Keratinocyte (primary cell): Measurements from ENCODE around the gene ZNF512B. TPM values are rescaled to one million over a fixed set of nuclear protein-coding genes. Genes with fewer than 3 reads are reported as not detected.
A peak's percentile ranks its signal among the peaks of the same experiment; 100 is the strongest.

Source experiments
- DNase-seq: peaks from one replicate; pipeline ENCODE4 v3.0.0-alpha.2; 2011; ENCODE audit warnings: low read depth, missing footprints, low spot score
- FAIRE-seq: peaks from 2 replicates; lab custom pipeline; 2011; peaks lifted over from hg19 to GRCh38; lab: Jason Lieb, UNC
- H2AFZ ChIP-seq: 2 replicates; pipeline ENCODE4 v1.6.0; 2012; ENCODE audit warnings: low read length, control low read depth, inconsistent platforms; ENCODE audit not compliant: control insufficient read depth
- H3K27ac ChIP-seq: 2 replicates; pipeline ENCODE4 v1.5.1; 2011; ENCODE audit warnings: low read length; ENCODE audit not compliant: control insufficient read depth, insufficient read depth
- H3K27me3 ChIP-seq: 3 replicates; pipeline ENCODE4 v1.6.0; 2011; ENCODE audit warnings: low read length; ENCODE audit not compliant: control insufficient read depth, insufficient read depth; ENCODE audit errors: extremely low read depth
- H3K36me3 ChIP-seq, 2 experiments: 2 replicates in 1 of 2; 3 replicates in 1 of 2; pipeline ENCODE4 v1.5.1; 2011; ENCODE audit warnings: low read length in 2 of 2, mild to moderate bottlenecking in 1 of 2; ENCODE audit not compliant: control insufficient read depth in 2 of 2, insufficient read depth in 2 of 2; ENCODE audit errors: extremely low read depth in 1 of 2
- H3K4me1 ChIP-seq: 3 replicates; pipeline ENCODE4 v1.5.1; 2011; ENCODE audit warnings: low read length; ENCODE audit not compliant: control insufficient read depth, insufficient read depth; ENCODE audit errors: extremely low read depth
- H3K4me2 ChIP-seq: 3 replicates; pipeline ENCODE4 v1.6.0; 2011; ENCODE audit warnings: low read depth, low read length; ENCODE audit not compliant: control insufficient read depth, insufficient read depth; ENCODE audit errors: extremely low read depth
- H3K4me3 ChIP-seq, 3 experiments: fragments of 200-600 bp in 1 of 3; sonication (generic) in 1 of 3; 2 replicates in 2 of 3; 3 replicates in 1 of 3; pipeline ENCODE4 v1.5.1; 2011 to 2016; ENCODE audit warnings: low read length in 3 of 3, mild to moderate bottlenecking in 3 of 3, control low read depth in 2 of 3, inconsistent platforms in 1 of 3, low read depth in 1 of 3, mixed read lengths in 1 of 3, mixed run types in 1 of 3, moderate library complexity in 1 of 3; ENCODE audit not compliant: control insufficient read depth in 2 of 3, insufficient read depth in 2 of 3; ENCODE audit errors: extremely low read depth in 1 of 3
- H3K79me2 ChIP-seq: 2 replicates; pipeline ENCODE4 v1.6.0; 2012; ENCODE audit warnings: low read length; ENCODE audit not compliant: control insufficient read depth, insufficient read depth
- H3K9ac ChIP-seq: 3 replicates; pipeline ENCODE4 v1.6.0; 2011; ENCODE audit warnings: low read length; ENCODE audit not compliant: control insufficient read depth, insufficient read depth; ENCODE audit errors: extremely low read depth
- H3K9me1 ChIP-seq: 3 replicates; pipeline ENCODE4 v1.6.0; 2011; ENCODE audit warnings: low read length; ENCODE audit not compliant: control insufficient read depth, insufficient read depth; ENCODE audit errors: extremely low read depth
- H3K9me3 ChIP-seq: 2 replicates; pipeline ENCODE4 v1.5.1; 2012; ENCODE audit warnings: low read depth, low read length; ENCODE audit not compliant: control insufficient read depth
- H4K20me1 ChIP-seq: 3 replicates; pipeline ENCODE4 v1.6.0; 2011; ENCODE audit warnings: low read length; ENCODE audit not compliant: control insufficient read depth, insufficient read depth; ENCODE audit errors: extremely low read depth
- CTCF ChIP-seq, 3 experiments: IDR thresholded peaks in 1 of 3; conservative IDR thresholded peaks in 1 of 3; optimal IDR thresholded peaks in 1 of 3; 2 replicates in 2 of 3; 3 replicates in 1 of 3; pipeline versions ENCODE3 to v1.5.1; 2011; ENCODE audit warnings: low read length in 3 of 3, mild to moderate bottlenecking in 3 of 3, moderate library complexity in 2 of 3, control low read depth in 1 of 3, inconsistent platforms in 1 of 3; ENCODE audit not compliant: insufficient read depth in 2 of 3; ENCODE audit errors: extremely low read depth in 1 of 3
- EZH2 ChIP-seq: IDR thresholded peaks from one replicate; pipeline ENCODE4 v1.6.1; 2012; ENCODE audit warnings: inconsistent platforms, mild to moderate bottlenecking, low read length, moderate library complexity
- dilution Hi-C: fragments of 300-500 bp; cut with MboI; formaldehyde crosslinking; loops from one replicate; pipeline ENCODE4 v1.7.0; 2020; ENCODE audit warnings: low sequenced_read_pairs; ENCODE audit not compliant: extremely low pct_ligation_motif_present
- polyA plus RNA-seq, 5 experiments: library from polyadenylated mRNA; depleted of rRNA in 3 of 5; stranded (reverse) in 3 of 5; stranded (forward) in 1 of 5; unstranded in 1 of 5; fragments of >200 nt; gene quantifications; 1 replicate in 1 of 5; 2 replicates in 3 of 5; 3 replicates in 1 of 5; pipeline versions ENCODE4 v1.2.1 to v1.2.3, GENCODE V29; 2011 to 2012; ENCODE audit warnings: missing spikeins in 2 of 5, low read depth in 1 of 5, low replicate concordance in 1 of 5

The ZNF512B gene
- polyA plus RNA-seq, 1 donor (not counting 4 experiments of a cell fraction or from before 2014, with no cell fraction given), result 2.4 TPM

DNA sequence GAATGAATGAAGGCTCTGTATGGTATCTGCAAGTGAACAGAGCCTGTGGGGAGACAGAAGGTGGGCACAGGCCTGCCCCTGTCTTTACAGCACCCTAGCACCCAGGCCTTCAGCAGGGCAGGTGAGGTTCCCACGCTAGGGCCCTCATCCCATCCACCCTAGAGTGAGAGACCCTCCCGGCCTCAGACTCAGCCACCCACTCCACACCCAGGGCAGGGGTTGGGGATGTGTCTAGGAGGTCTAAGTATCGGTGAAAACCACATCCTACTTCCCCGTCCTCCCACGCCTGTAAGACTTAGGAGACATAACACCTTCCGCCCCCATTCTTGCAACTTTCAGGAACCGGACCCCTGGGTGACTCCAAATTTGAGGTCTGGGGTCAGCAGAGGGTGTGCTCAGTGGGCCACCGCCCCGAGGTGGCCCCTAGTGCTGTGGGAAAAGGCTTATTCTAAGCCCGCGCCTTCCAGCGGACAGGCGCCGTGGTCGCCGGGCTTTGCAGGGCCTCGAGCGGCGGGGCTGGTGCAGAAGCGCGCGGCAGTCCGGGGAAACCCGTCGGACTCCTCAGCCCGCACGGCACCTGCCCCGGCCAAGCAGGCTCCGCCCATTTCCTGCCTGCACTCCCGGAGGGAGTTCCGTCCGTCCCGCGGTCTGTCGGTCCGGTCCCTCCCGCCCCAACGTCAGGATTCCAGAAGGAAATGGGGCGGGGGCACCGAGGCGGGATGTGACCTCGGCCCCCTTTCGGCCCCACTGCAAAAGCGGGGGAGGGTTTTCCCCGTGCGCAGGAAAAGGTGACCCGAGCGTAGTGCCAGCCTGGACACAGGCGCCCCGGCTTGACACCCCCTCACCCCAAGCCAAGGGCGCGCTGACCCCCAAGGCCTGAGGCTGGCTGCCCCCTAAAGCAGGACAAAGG is 8.8 kb upstream of the ZNF512B start:
- Histone ChIP-seq H3K4me3 (peak overlapping the region; percentile 50 to 64 (median 62)), H3K79me2 (peaks cover 20% of the 10 kb centered on the region), H2AFZ (peak overlapping the region; percentile 62), H3K27me3 (no peaks in the 10 kb centered on the region), H3K9ac (peak overlapping the region; percentile 37), H3K4me1 (peaks cover 29% of the 10 kb centered on the region), H3K9me3 (no peaks in the 10 kb centered on the region), H3K4me2 (peak overlapping the region; percentile 76), H4K20me1 (no peaks in the 10 kb centered on the region), H3K36me3 (peaks cover 4 to 6% of the 10 kb centered on the region in 2 experiments), H3K9me1 (no peaks in the 10 kb centered on the region), H3K27ac (no peak overlapping the region)
- TF ChIP-seq EZH2 (no peak), CTCF (optimal IDR thresholded peaks at IDR 0.05 in 1 of 3, IDR thresholded peaks at IDR 0.05 in 1 of 3, conservative IDR thresholded peaks at IDR 0.05 in 1 of 3; ENCODE audit: extremely low read depth in 1 of 3, insufficient read depth in 2 of 3, low read length in 3 of 3) (no peak)
- FAIRE-seq (no peak), DNase-seq (no peak)
- dilution Hi-C loops, result no loop called here

- dilution Hi-C loops, result no loop called here
- FAIRE-seq (no peak), DNase-seq (no peak)
- Histone ChIP-seq H3K36me3 (peaks cover 0 to under 1% of the 10 kb centered on the region in 2 experiments), H3K9ac (no peak overlapping the region), H3K27me3 (no peaks in the 10 kb centered on the region), H3K9me1 (no peaks in the 10 kb centered on the region), H3K27ac (no peak overlapping the region), H3K79me2 (peaks cover 16% of the 10 kb centered on the region), H2AFZ (no peak overlapping the region), H3K4me1 (peaks cover 31% of the 10 kb centered on the region), H3K9me3 (no peaks in the 10 kb centered on the region), H3K4me3 (no peak overlapping the region), H4K20me1 (no peaks in the 10 kb centered on the region), H3K4me2 (no peak overlapping the region)
- TF ChIP-seq CTCF (optimal IDR thresholded peaks at IDR 0.05 in 1 of 3, IDR thresholded peaks at IDR 0.05 in 1 of 3, conservative IDR thresholded peaks at IDR 0.05 in 1 of 3; ENCODE audit: extremely low read depth in 1 of 3, insufficient read depth in 2 of 3, low read length in 3 of 3) (no peak), EZH2 (no peak)
These were observed 8.1 kb upstream of the ZNF512B start for GRCh38 chr20:63977739-63978276.
